ENCODE measurements around the gene SENP8. TPM values are rescaled to one million over a fixed set of nuclear protein-coding genes. Genes with fewer than 3 reads are reported as not detected.

Gene SENP8
- total and polyA plus RNA-seq, 2 of the 8 experiments (the other 6 are each of a cell fraction or from before 2014, with no cell fraction given), result 4.1 to 6.0 TPM

- 94% methylated on average over 2 of the region's 2 CpGs; no CpG with 5 or more reads in 1 of the 2 experiments for WGBS, 2 experiments (ENCODE audit: extremely low coverage in 1 of 2, insufficient coverage in 1 of 2, insufficient read length in 1 of 2, insufficient replicate concordance in 2 of 2, low coverage in 1 of 2, low lambda C conversion rate in 2 of 2, missing lambda C conversion rate in 1 of 2)
- Histone ChIP-seq H3K18ac (ENCODE audit: extremely low read depth, low read length) (no peak overlapping the region), H2BK15ac (ENCODE audit: low read length) (no peak overlapping the region), H3K36me3 (ENCODE audit: control insufficient read depth in 2 of 4, insufficient read depth in 4 of 4, low read length in 3 of 4) (no peaks in the 10 kb centered on the region), H3K27ac (ENCODE audit: low read depth, low read length) (no peak overlapping the region), H3K9me3 (ENCODE audit: insufficient read depth in 2 of 2, low read depth in 1 of 2, low read length in 1 of 2) (no peaks in the 10 kb centered on the region), H3K4ac (replicated peaks; ENCODE audit: insufficient read length, low read depth, low read length) (no peak overlapping the region), H3K56ac (replicated peaks; ENCODE audit: insufficient read length, low read depth, low read length) (no peak overlapping the region), H3K4me2 (ENCODE audit: insufficient read depth in 1 of 2, low read depth in 2 of 2, low read length in 2 of 2) (no peak overlapping the region), H3K23me2 (ENCODE audit: low read depth, low read length) (peaks cover 6% of the 10 kb centered on the region), H2AK5ac (ENCODE audit: low read depth, low read length) (no peak overlapping the region), H2BK5ac (ENCODE audit: low read depth, low read length) (no peak overlapping the region), H3K79me2 (ENCODE audit: control insufficient read depth in 1 of 2, insufficient read depth in 2 of 2, low read length in 2 of 2) (peaks cover 0 to 39% of the 10 kb centered on the region in 2 experiments; a peak in 2 of 4 replicates), H3K14ac (ENCODE audit: insufficient read length) (no peak overlapping the region), H2AFZ (ENCODE audit: low read length) (no peak overlapping the region), H3K27me3 (replicated peaks in 1 of 4; ENCODE audit: control insufficient read depth in 3 of 4, extremely low read depth in 1 of 4, insufficient read depth in 3 of 4, low read length in 3 of 4) (no peaks in the 10 kb centered on the region; a peak in 1 of 7 replicates), H4K91ac (replicated peaks; ENCODE audit: insufficient read length, low read length) (no peak overlapping the region), H3K9ac (replicated peaks in 1 of 4; ENCODE audit: extremely low read depth in 1 of 4, low read depth in 3 of 4, low read length in 3 of 4) (no peak overlapping the region), H4K5ac (ENCODE audit: insufficient read length, low read depth, low read length) (no peak overlapping the region), H2BK120ac (replicated peaks; ENCODE audit: low read depth, low read length) (no peak overlapping the region), H4K20me1 (replicated peaks in 1 of 2; ENCODE audit: control insufficient read depth in 1 of 2, insufficient read depth in 2 of 2, low read length in 2 of 2) (peaks cover 2 to 3% of the 10 kb centered on the region in 2 experiments), H3K79me1 (ENCODE audit: low read depth, low read length) (peaks cover 3% of the 10 kb centered on the region; the same call in 1 of the 2 replicates), H2BK12ac (ENCODE audit: low read depth, low read length) (no peak overlapping the region), H2BK20ac (ENCODE audit: low read length) (no peak overlapping the region), H3K4me3 (ENCODE audit: extremely low read depth in 1 of 4, insufficient read depth in 2 of 4, low read depth in 3 of 4, low read length in 4 of 4) (no peak overlapping the region), H3K23ac (ENCODE audit: insufficient read length) (no peak overlapping the region), H4K8ac (ENCODE audit: extremely low read depth, insufficient read depth, low read length) (no peak overlapping the region), H3K4me1 (replicated peaks in 1 of 4; ENCODE audit: control insufficient read depth in 3 of 4, insufficient read depth in 4 of 4, low read length in 3 of 4) (peaks cover 0 to 3% (median 2%) of the 10 kb centered on the region in 4 experiments; a peak in 3 of 7 replicates)
- FAIRE-seq, result no peak
- POLR2A ChIA-PET (ENCODE audit: partially characterized antibody), result interaction anchor here (1.4 kb wide), 1 partner anchor 20 kb away, joined by 5 read pairs; no protein-coding TSS in a partner anchor
- DNase-seq (ENCODE audit: low read depth in 1 of 2, low spot score in 2 of 2), result no peak
- CTCF ChIA-PET (ENCODE audit: partially characterized antibody), result interaction anchor here (0.7 kb wide), 1 partner anchor 131 kb away, joined by 3 read pairs; no protein-coding TSS in a partner anchor
- TF ChIP-seq SUZ12 (IDR thresholded peaks at IDR 0.05; ENCODE audit: low read length), result no peak
- TF ChIP-seq ZNF274 (IDR thresholded peaks at IDR 0.05; ENCODE audit: borderline replicate concordance, extremely low read depth, low read length), result no peak
- no peak for TF ChIP-seq GTF2F1 (IDR thresholded peaks at IDR 0.05; ENCODE audit: borderline replicate concordance, low read depth, low read length)
- no peak for TF ChIP-seq RBBP5 (IDR thresholded peaks at IDR 0.05; ENCODE audit: borderline replicate concordance, low read depth, low read length)
- no peak for TF ChIP-seq EP300 (IDR thresholded peaks at IDR 0.05; ENCODE audit: borderline replicate concordance in 1 of 2, low read depth in 2 of 2, low read length in 2 of 2)
- no peak for TF ChIP-seq EZH2 (IDR thresholded peaks at IDR 0.05; ENCODE audit: low read depth, low read length, severe bottlenecking)
- no peak for TF ChIP-seq KDM1A (IDR thresholded peaks at IDR 0.05; ENCODE audit: borderline replicate concordance, low read length)
- no peak for TF ChIP-seq NRF1 (IDR thresholded peaks at IDR 0.05; ENCODE audit: low read depth, low read length)
- no peak for TF ChIP-seq FOSL1 (IDR thresholded peaks at IDR 0.05; ENCODE audit: insufficient read depth, low read depth, low read length)
- no peak for TF ChIP-seq TCF12 (IDR thresholded peaks at IDR 0.05; ENCODE audit: low read depth, low read length)
- no peak for TF ChIP-seq TAF7 (optimal IDR thresholded peaks at IDR 0.05; ENCODE audit: borderline replicate concordance, low read depth, low read length)
- TF ChIP-seq TBP (IDR thresholded peaks at IDR 0.05; ENCODE audit: low read depth, low read length), result no peak
- no peak for TF ChIP-seq SIX5 (IDR thresholded peaks at IDR 0.05; ENCODE audit: low read depth, low read length)
Measured at GRCh38 chr15:72112116-72112515, 6.1 kb upstream of the SENP8 start.
